ENCODE measurements around the gene TMEM212. TPM values are rescaled to one million over a fixed set of nuclear protein-coding genes. Genes with fewer than 3 reads are reported as not detected.

The TMEM212 gene
- total RNA-seq, 4 donors from 2014 or later = not detected

DNA sequence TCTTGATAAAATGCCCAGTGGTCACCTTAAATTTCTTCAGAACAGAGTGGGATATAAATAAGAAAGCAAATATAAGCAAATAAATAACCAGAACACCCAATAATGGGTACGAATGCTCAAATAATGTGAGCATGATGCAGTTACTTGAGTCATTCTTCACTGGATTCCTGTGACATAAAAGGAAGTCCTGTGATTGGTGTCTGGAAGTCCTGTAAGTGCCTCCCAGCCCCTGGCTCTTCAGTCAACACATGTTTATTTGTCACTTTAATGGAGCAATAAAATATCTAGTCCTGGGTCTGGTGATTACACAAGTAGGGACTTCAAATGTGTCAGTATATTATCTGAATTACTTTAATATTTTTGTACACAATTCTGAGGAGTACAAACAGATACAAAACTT is 30.4 kb downstream of the TMEM212 start:
- Histone ChIP-seq H3K4me3 (no peak overlapping the region), H3K27me3 (no peaks in the 10 kb centered on the region), H3K4me1 (peaks cover 0 to 18% of the 10 kb centered on the region in 2 donors), H3K27ac (no peak overlapping the region), H3K36me3 (no peaks in the 10 kb centered on the region), H3K9me3 (no peaks in the 10 kb centered on the region)
- TF ChIP-seq POLR2A (IDR thresholded peaks at IDR 0.05) = no peak
- TF ChIP-seq, protein P1, sequence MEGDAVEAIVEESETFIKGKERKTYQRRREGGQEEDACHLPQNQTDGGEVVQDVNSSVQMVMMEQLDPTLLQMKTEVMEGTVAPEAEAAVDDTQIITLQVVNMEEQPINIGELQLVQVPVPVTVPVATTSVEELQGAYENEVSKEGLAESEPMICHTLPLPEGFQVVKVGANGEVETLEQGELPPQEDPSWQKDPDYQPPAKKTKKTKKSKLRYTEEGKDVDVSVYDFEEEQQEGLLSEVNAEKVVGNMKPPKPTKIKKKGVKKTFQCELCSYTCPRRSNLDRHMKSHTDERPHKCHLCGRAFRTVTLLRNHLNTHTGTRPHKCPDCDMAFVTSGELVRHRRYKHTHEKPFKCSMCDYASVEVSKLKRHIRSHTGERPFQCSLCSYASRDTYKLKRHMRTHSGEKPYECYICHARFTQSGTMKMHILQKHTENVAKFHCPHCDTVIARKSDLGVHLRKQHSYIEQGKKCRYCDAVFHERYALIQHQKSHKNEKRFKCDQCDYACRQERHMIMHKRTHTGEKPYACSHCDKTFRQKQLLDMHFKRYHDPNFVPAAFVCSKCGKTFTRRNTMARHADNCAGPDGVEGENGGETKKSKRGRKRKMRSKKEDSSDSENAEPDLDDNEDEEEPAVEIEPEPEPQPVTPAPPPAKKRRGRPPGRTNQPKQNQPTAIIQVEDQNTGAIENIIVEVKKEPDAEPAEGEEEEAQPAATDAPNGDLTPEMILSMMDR (IDR thresholded peaks at IDR 0.05 in 4 of 5, conservative IDR thresholded peaks at IDR 0.05 in 1 of 5) = no peak
- in situ Hi-C loops (cut with MboI; ENCODE audit: low sequenced_read_pairs in 4 of 4) = no loop called here
- ATAC-seq = no peak
- no peak for DNase-seq
- intact Hi-C loops (cut with DNase I; ENCODE audit: low total_unique reads) = no loop called here

DNA sequence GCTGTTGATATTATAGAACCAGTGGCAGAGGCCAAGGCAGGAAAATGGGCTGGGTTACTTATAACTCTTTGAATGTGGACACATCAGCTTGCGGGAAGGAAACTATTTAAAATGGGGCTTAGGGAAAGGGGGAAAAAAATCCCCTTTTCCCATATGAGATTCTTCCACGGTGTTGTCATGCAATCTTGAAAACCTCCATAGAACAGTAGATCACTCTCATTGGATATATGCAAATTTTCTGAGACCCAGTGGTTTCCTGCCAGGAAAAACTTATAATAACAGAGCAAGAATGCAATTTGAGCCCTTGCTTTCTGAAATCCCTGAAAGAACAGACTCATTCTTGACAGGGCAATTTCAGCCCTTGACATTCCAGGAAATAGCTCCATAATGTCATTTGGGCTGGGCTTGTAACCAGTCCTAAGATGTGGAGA is 31.1 kb downstream of the TMEM212 start:
- Histone ChIP-seq H3K27ac (peak overlapping the region in 1 of 4 donors; percentile 30), H3K36me3 (no peaks in the 10 kb centered on the region), H3K4me3 (no peak overlapping the region), H3K27me3 (no peaks in the 10 kb centered on the region), H3K9me3 (no peaks in the 10 kb centered on the region), H3K4me1 (peaks cover 0 to 18% of the 10 kb centered on the region in 2 donors)
- in situ Hi-C loops (cut with MboI; ENCODE audit: low sequenced_read_pairs in 4 of 4) = no loop called here
- intact Hi-C loops (cut with DNase I; ENCODE audit: low total_unique reads) = no loop called here
- no peak for TF ChIP-seq POLR2A (IDR thresholded peaks at IDR 0.05)
- TF ChIP-seq, protein P1 (IDR thresholded peaks at IDR 0.05 in 4 of 5, conservative IDR thresholded peaks at IDR 0.05 in 1 of 5) = no peak
- DNase-seq (no peak), ATAC-seq (no peak)

DNA sequence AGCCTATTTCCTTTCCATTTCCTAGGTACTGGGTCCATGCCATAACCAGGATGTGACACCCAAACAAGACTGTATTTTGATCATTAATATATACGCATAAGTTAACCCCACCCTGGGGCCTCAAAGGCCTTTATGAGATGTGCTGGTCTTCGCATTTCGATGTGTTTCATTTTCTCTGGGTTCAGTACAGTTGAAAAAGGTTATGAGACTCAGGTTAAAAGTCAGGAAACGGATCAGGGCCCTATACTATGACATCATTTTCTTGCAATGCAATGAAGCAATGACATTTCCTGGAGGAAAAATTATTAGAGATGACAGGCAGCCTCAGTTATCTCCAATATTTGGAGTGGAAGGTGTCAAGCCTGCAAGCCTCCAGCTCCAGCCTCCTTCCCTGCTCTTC is 31.7 kb downstream of the TMEM212 start:
- Histone ChIP-seq H3K27ac (no peak overlapping the region), H3K4me3 (no peak overlapping the region), H3K4me1 (peaks cover 0 to 18% of the 10 kb centered on the region in 2 donors), H3K27me3 (no peaks in the 10 kb centered on the region), H3K9me3 (no peaks in the 10 kb centered on the region), H3K36me3 (no peaks in the 10 kb centered on the region)
- in situ Hi-C loops (cut with MboI; ENCODE audit: low sequenced_read_pairs in 4 of 4) (no loop called here), intact Hi-C loops (cut with DNase I; ENCODE audit: low total_unique reads) (no loop called here)
- DNase-seq = no peak
- no peak for TF ChIP-seq POLR2A (IDR thresholded peaks at IDR 0.05)
- TF ChIP-seq, protein P1 (IDR thresholded peaks at IDR 0.05 in 4 of 5, conservative IDR thresholded peaks at IDR 0.05 in 1 of 5) = no peak
- no peak for ATAC-seq

DNA sequence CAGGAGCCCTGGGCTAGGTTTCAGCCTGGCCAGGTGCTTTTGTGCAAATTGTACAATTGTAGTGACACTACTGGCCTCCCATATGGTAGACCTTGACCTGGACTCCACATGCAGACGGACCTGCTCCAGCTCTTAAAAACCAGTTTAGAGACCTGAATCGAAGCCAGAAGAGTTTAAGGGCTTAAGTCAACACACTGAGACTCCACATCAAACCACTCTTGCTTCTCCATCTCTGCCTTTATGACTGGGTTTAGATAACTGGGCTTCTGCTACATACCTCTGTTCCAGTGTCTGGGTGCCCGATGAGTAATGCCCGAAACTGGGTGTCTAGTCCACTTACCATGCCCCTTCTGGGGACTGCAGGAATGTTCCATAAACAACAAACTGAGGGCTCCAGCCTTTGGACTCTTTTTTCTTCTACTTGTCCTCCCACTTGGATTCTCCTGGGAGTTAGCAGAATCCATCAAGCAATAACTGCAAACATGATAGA is 32.8 kb downstream of the TMEM212 start:
- intact Hi-C loops (cut with DNase I; ENCODE audit: low total_unique reads) = no loop called here
- no peak for DNase-seq
- no peaks in the 10 kb centered on the region for H3K36me3 ChIP-seq
- ATAC-seq = no peak
- H3K4me1 ChIP-seq = peaks cover 0 to 18% of the 10 kb centered on the region in 2 donors
- in situ Hi-C loops (cut with MboI; ENCODE audit: low sequenced_read_pairs in 4 of 4) = no loop called here
- TF ChIP-seq POLR2A (IDR thresholded peaks at IDR 0.05) = no peak
- TF ChIP-seq, protein P1 (IDR thresholded peaks at IDR 0.05 in 4 of 5, conservative IDR thresholded peaks at IDR 0.05 in 1 of 5) = no peak
- H3K27me3 ChIP-seq = no peaks in the 10 kb centered on the region
- H3K9me3 ChIP-seq = no peaks in the 10 kb centered on the region
- H3K4me3 ChIP-seq = no peak overlapping the region
- no peak overlapping the region for H3K27ac ChIP-seq

DNA sequence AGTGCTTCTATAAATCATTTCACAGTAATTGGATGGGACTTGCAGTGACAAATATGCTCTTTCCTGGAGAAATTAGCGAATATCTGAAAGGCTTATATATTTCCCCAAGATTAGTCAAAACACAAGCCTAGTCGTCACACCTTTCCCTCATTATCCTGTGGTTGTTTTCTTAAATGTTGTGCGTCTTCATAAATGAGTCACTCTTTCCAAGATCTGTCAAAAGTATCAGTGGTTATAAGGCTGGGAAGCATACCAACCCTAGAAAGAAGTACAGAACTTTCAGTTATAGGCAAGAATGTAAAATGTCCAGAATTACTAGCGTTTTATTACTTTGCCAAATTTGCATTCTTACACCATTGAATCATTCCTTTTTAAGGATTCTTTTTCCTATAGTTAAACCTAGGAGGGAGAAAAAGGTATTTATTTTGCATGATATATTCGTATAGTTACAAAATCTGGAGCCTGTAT is 33.6 kb downstream of the TMEM212 start:
- Histone ChIP-seq H3K36me3 (no peaks in the 10 kb centered on the region), H3K4me3 (no peak overlapping the region), H3K4me1 (peaks cover 0 to 18% of the 10 kb centered on the region in 2 donors), H3K9me3 (no peaks in the 10 kb centered on the region), H3K27me3 (no peaks in the 10 kb centered on the region), H3K27ac (no peak overlapping the region)
- TF ChIP-seq, protein P1 (IDR thresholded peaks at IDR 0.05 in 4 of 5, conservative IDR thresholded peaks at IDR 0.05 in 1 of 5) = no peak
- TF ChIP-seq POLR2A (IDR thresholded peaks at IDR 0.05) = no peak
- ATAC-seq (no peak), DNase-seq (no peak)
- intact Hi-C loops (cut with DNase I; ENCODE audit: low total_unique reads) (no loop called here), in situ Hi-C loops (cut with MboI; ENCODE audit: low sequenced_read_pairs in 4 of 4) (no loop called here)
